ENCODE measurements around the gene DDIAS. TPM values are rescaled to one million over a fixed set of nuclear protein-coding genes. Genes with fewer than 3 reads are reported as not detected.

DDIAS gene
- total RNA-seq, 1 experiment from 2014 or later: 17.1 TPM

- no TSS peak for BruUV-seq (replicated peaks)
- H3K4me1 ChIP-seq (ENCODE audit: control insufficient read depth in 1 of 2, insufficient read depth in 2 of 2, low read length in 2 of 2): no peaks in the 10 kb centered on the region
- H3K9me3 ChIP-seq (ENCODE audit: control insufficient read depth in 1 of 2, insufficient read depth in 1 of 2, low read depth in 1 of 2, low read length in 2 of 2): no peaks in the 10 kb centered on the region
- H2AFZ ChIP-seq (ENCODE audit: low read depth, low read length, poor library complexity, severe bottlenecking): no peak overlapping the region
- CTCF ChIA-PET: no interaction called here
- H3K27me3 ChIP-seq (ENCODE audit: insufficient read depth, low read length): no peaks in the 10 kb centered on the region
- no peaks in the 10 kb centered on the region; a peak in 1 of 4 replicates for H3K36me3 ChIP-seq (ENCODE audit: control insufficient read depth in 1 of 2, insufficient read depth in 2 of 2, low read length in 2 of 2)
- no peaks in the 10 kb centered on the region for H4K20me1 ChIP-seq (ENCODE audit: insufficient read depth)
- ATAC-seq (no peak), DNase-seq (ENCODE audit: low read depth, low spot score) (no peak)
- H3K79me2 ChIP-seq (ENCODE audit: insufficient read depth, low read length): peaks cover 14% of the 10 kb centered on the region
- TF ChIP-seq ELF1 (IDR thresholded peaks at IDR 0.05; ENCODE audit: borderline replicate concordance, low read depth): no peak
- TF ChIP-seq REST (IDR thresholded peaks at IDR 0.05; ENCODE audit: low read depth): no peak
- TF ChIP-seq ZFX (IDR thresholded peaks at IDR 0.05): no peak
- TF ChIP-seq TCF7L2 (IDR thresholded peaks at IDR 0.05; ENCODE audit: borderline replicate concordance, extremely low read depth, insufficient read depth, insufficient read length): no peak
- TF ChIP-seq SP1 (IDR thresholded peaks at IDR 0.05; ENCODE audit: low read depth): no peak
- TF ChIP-seq, protein P1, sequence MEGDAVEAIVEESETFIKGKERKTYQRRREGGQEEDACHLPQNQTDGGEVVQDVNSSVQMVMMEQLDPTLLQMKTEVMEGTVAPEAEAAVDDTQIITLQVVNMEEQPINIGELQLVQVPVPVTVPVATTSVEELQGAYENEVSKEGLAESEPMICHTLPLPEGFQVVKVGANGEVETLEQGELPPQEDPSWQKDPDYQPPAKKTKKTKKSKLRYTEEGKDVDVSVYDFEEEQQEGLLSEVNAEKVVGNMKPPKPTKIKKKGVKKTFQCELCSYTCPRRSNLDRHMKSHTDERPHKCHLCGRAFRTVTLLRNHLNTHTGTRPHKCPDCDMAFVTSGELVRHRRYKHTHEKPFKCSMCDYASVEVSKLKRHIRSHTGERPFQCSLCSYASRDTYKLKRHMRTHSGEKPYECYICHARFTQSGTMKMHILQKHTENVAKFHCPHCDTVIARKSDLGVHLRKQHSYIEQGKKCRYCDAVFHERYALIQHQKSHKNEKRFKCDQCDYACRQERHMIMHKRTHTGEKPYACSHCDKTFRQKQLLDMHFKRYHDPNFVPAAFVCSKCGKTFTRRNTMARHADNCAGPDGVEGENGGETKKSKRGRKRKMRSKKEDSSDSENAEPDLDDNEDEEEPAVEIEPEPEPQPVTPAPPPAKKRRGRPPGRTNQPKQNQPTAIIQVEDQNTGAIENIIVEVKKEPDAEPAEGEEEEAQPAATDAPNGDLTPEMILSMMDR (IDR thresholded peaks at IDR 0.05 in 2 of 3, conservative IDR thresholded peaks at IDR 0.05 in 1 of 3; ENCODE audit: borderline replicate concordance in 1 of 3, insufficient read depth in 1 of 3, low read depth in 2 of 3, low read length in 2 of 3): no peak
- TF ChIP-seq FOSL1 (IDR thresholded peaks at IDR 0.05; ENCODE audit: low read depth): no peak
- TF ChIP-seq, protein P2, sequence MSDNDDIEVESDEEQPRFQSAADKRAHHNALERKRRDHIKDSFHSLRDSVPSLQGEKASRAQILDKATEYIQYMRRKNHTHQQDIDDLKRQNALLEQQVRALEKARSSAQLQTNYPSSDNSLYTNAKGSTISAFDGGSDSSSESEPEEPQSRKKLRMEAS (IDR thresholded peaks at IDR 0.05): no peak
- TF ChIP-seq, protein P3, sequence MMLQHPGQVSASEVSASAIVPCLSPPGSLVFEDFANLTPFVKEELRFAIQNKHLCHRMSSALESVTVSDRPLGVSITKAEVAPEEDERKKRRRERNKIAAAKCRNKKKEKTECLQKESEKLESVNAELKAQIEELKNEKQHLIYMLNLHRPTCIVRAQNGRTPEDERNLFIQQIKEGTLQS (IDR thresholded peaks at IDR 0.05): no peak
- no peak for TF ChIP-seq RAD21 (IDR thresholded peaks at IDR 0.05; ENCODE audit: low read depth)
- no peak for TF ChIP-seq EZH2phosphoT487 (IDR thresholded peaks at IDR 0.05; ENCODE audit: borderline replicate concordance)
- TF ChIP-seq YY1 (IDR thresholded peaks at IDR 0.05; ENCODE audit: extremely low read depth, insufficient replicate concordance, low read depth, low read length): no peak
- no peak for TF ChIP-seq CBX3 (IDR thresholded peaks at IDR 0.05; ENCODE audit: low read depth)
- no peak for TF ChIP-seq CEBPB (IDR thresholded peaks at IDR 0.05; ENCODE audit: low read depth)
- no peak for TF ChIP-seq POLR2AphosphoS5 (IDR thresholded peaks at IDR 0.05; ENCODE audit: low read depth, low read length)
- no peak overlapping the region for H3K4me2 ChIP-seq (ENCODE audit: low read length)
- no peaks in the 10 kb centered on the region for H3K9me2 ChIP-seq (ENCODE audit: insufficient read depth)
- RAD21 ChIA-PET (ENCODE audit: low non-redundant PET in 1 of 2, low total read pairs in 2 of 2, uncharacterized antibody in 2 of 2, unreplicated experiment in 2 of 2): no interaction called here
- H3K9ac ChIP-seq (ENCODE audit: low read length): no peak overlapping the region
- POLR2A ChIA-PET: no interaction called here
- H3K27ac ChIP-seq (ENCODE audit: low read depth, low read length): no peak overlapping the region
- H3K4me3 ChIP-seq (replicated peaks in 1 of 2; ENCODE audit: low read depth in 1 of 2, low read length in 2 of 2): no peak overlapping the region
- intact Hi-C loops (cut with micrococcal nuclease): no loop called here
These were observed 23.1 kb downstream of the DDIAS start for GRCh38 chr11:82924522-82925224.

Data from HCT116 (cell line).